Measurements from ENCODE around the gene HOXD11.

DNA sequence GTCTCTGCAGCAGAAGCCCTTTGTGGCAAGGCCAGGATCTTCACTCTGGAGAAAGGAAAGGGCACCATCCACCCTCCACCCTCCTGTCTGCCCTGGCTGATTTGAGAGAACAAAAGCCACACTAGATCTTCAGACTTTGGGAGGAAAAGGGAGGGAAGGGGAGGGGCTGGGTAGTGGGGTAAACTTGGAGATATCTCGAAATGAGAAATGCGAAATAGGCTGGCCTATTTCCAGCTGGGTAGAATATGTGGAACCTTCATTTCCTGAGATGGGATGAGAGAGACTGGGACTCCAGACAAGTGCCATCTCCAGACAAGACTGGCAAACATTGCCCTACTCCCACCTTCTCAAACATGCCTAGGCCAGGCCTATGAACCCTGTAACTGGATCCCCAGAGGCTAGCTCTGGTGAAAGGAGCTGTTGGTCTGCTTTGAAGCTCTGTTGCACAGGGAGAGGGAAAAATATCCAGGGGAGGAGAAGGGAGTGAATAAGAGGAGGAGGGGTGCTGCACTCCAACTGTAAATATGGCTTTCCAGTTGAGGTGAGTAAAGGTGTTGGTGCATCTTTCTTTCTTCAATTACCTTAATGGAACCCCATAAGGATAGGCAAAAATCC lies 5.8 kb upstream of the HOXD11 start:
- TF ChIP-seq POLR2A (IDR thresholded peaks at IDR 0.05; ENCODE audit: extremely low read depth, insufficient read length), result no peak
- TF ChIP-seq, protein P1, sequence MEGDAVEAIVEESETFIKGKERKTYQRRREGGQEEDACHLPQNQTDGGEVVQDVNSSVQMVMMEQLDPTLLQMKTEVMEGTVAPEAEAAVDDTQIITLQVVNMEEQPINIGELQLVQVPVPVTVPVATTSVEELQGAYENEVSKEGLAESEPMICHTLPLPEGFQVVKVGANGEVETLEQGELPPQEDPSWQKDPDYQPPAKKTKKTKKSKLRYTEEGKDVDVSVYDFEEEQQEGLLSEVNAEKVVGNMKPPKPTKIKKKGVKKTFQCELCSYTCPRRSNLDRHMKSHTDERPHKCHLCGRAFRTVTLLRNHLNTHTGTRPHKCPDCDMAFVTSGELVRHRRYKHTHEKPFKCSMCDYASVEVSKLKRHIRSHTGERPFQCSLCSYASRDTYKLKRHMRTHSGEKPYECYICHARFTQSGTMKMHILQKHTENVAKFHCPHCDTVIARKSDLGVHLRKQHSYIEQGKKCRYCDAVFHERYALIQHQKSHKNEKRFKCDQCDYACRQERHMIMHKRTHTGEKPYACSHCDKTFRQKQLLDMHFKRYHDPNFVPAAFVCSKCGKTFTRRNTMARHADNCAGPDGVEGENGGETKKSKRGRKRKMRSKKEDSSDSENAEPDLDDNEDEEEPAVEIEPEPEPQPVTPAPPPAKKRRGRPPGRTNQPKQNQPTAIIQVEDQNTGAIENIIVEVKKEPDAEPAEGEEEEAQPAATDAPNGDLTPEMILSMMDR (IDR thresholded peaks at IDR 0.05; ENCODE audit: low read depth, low read length), result no peak
- TF ChIP-seq, protein P2, sequence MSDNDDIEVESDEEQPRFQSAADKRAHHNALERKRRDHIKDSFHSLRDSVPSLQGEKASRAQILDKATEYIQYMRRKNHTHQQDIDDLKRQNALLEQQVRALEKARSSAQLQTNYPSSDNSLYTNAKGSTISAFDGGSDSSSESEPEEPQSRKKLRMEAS (IDR thresholded peaks at IDR 0.05; ENCODE audit: low read depth, low read length), result no peak
